PC-3 (cell line): Measurements from ENCODE around the gene HMOX1.

Experiments used
- CTCF ChIP-seq: fragments of 300-600 bp; sonication (generic); conservative IDR thresholded peaks from 2 replicates; pipeline ENCODE4 v1.5.1; 2017; ENCODE audit warnings: antibody characterized with exemption, low read depth, mild to moderate bottlenecking, low read length
- EZH2phosphoT487 ChIP-seq: fragments of 300-600 bp; sonication (generic); IDR thresholded peaks from 2 replicates; pipeline ENCODE4 v1.6.1; 2018; ENCODE audit warnings: mild to moderate bottlenecking, antibody characterized with exemption, low read length, borderline replicate concordance

GRCh38 chr22:35333220-35333619 lies 47.7 kb upstream of the HMOX1 start:
- TF ChIP-seq EZH2phosphoT487 (no peak), CTCF (no peak)
